GM18868 (cell line): Measurements from ENCODE around the gene S1PR3.
"Not testable (repeated sequence)": the region's sequence is repeated elsewhere in the genome, so short reads cannot be mapped to it uniquely, and the experiment has no call there.

ENCODE experiments used
- ATAC-seq: cut with Tn5 transposase; IDR thresholded peaks from one replicate; pipeline ENCODE4 v1.9.1; 2021; ENCODE audit warnings: mild to moderate bottlenecking, moderate library complexity; ENCODE audit not compliant: unreplicated experiment

S1PR3 gene

GRCh38 chr9:88991066-88992034 is at the start of gene S1PR3:
TSS of gene S1PR3 (plus strand) at chr9:88991468. CDS start at chr9:89001201, 9,733 bp downstream.
- no peak for ATAC-seq

- ATAC-seq, result not testable (repeated sequence)
These were observed 49.7 kb upstream of the S1PR3 start for GRCh38 chr9:88941586-88941985.

GRCh38 chr9:88942411-88942810 is 48.9 kb upstream of the S1PR3 start:
- ATAC-seq, result no peak

- ATAC-seq, result no peak
These were observed 45.5 kb upstream of the S1PR3 start for GRCh38 chr9:88945636-88946333.

- ATAC-seq, result no peak
These were observed 43.4 kb upstream of the S1PR3 start for GRCh38 chr9:88947581-88948573.

- no peak for ATAC-seq
These were observed 41.8 kb upstream of the S1PR3 start for GRCh38 chr9:88949425-88949824.

GRCh38 chr9:88949961-88950340 is 41.3 kb upstream of the S1PR3 start:
- ATAC-seq, result peak; percentile 60

- ATAC-seq, result no peak
These were observed 40.7 kb upstream of the S1PR3 start for GRCh38 chr9:88950341-88951154.

GRCh38 chr9:88951155-88951542 is 40.1 kb upstream of the S1PR3 start:
- ATAC-seq, result no peak

- no peak for ATAC-seq
These were observed 39.1 kb upstream of the S1PR3 start for GRCh38 chr9:88952086-88952615.

GRCh38 chr9:88952976-88953375 is 38.3 kb upstream of the S1PR3 start:
- no peak for ATAC-seq

GRCh38 chr9:88953381-88954029 is 37.8 kb upstream of the S1PR3 start:
- ATAC-seq, result no peak

- no peak for ATAC-seq
These were observed 37.2 kb upstream of the S1PR3 start for GRCh38 chr9:88954066-88954465.

- ATAC-seq, result no peak
These were observed 33.7 kb upstream of the S1PR3 start for GRCh38 chr9:88957526-88957925.

- no peak for ATAC-seq
These were observed 31.4 kb upstream of the S1PR3 start for GRCh38 chr9:88959727-88960469.

- ATAC-seq, result no peak
These were observed 30.6 kb upstream of the S1PR3 start for GRCh38 chr9:88960632-88961031.

GRCh38 chr9:88965473-88965872 is 25.8 kb upstream of the S1PR3 start:
- no peak for ATAC-seq

GRCh38 chr9:88966894-88967676 is 24.2 kb upstream of the S1PR3 start:
- no peak for ATAC-seq
